Fibroblast of gingiva (primary cell): Measurements from ENCODE around the gene VPS9D1.

Experiments used
- DNase-seq: peaks from one replicate; pipeline ENCODE4 v3.0.0-alpha.2; 2011; ENCODE audit warnings: low read depth

Gene VPS9D1

GRCh38 chr16:89720813-89721545 lies at the start of gene VPS9D1, which contains the start of gene ZNF276:
VPS9D1 (minus strand) TSS chr16:89720898; CDS start chr16:89720861, 37 bp downstream.
ZNF276 (plus strand) TSS chr16:89721537; CDS start chr16:89721641, 104 bp downstream.
- DNase-seq = peak; percentile 78

GRCh38 chr16:89770367-89770766 lies 49.7 kb upstream of the VPS9D1 start:
- DNase-seq = no peak

GRCh38 chr16:89765292-89765830 lies 44.7 kb upstream of the VPS9D1 start:
- no peak for DNase-seq

- DNase-seq = peak; percentile 24
Observed at GRCh38 chr16:89764711-89765201, 44.1 kb upstream of the VPS9D1 start.

- no peak for DNase-seq
Observed at GRCh38 chr16:89761304-89761922, 40.7 kb upstream of the VPS9D1 start.

GRCh38 chr16:89759746-89760340 lies 39.1 kb upstream of the VPS9D1 start:
- no peak for DNase-seq

- DNase-seq = no peak
Observed at GRCh38 chr16:89749637-89750036, 28.9 kb upstream of the VPS9D1 start.

- DNase-seq = no peak
Observed at GRCh38 chr16:89748921-89749320, 28.2 kb upstream of the VPS9D1 start.

- no peak for DNase-seq
Observed at GRCh38 chr16:89748076-89748475, 27.4 kb upstream of the VPS9D1 start.

- no peak for DNase-seq
Observed at GRCh38 chr16:89746043-89746442, 25.3 kb upstream of the VPS9D1 start.

GRCh38 chr16:89744813-89745212 lies 24.1 kb upstream of the VPS9D1 start:
- DNase-seq = no peak

- no peak for DNase-seq
Observed at GRCh38 chr16:89742948-89743347, 22.2 kb upstream of the VPS9D1 start.

GRCh38 chr16:89741342-89742014 lies 20.8 kb upstream of the VPS9D1 start:
- DNase-seq = no peak

- no peak for DNase-seq
Observed at GRCh38 chr16:89739383-89739782, 18.7 kb upstream of the VPS9D1 start.

- no peak for DNase-seq
Observed at GRCh38 chr16:89738538-89739317, 18.0 kb upstream of the VPS9D1 start.

GRCh38 chr16:89738072-89738377 lies 17.3 kb upstream of the VPS9D1 start:
- DNase-seq = no peak

- DNase-seq = no peak
Observed at GRCh38 chr16:89737341-89738071, 16.8 kb upstream of the VPS9D1 start.

GRCh38 chr16:89736554-89736953 lies 15.9 kb upstream of the VPS9D1 start:
- DNase-seq = no peak

- no peak for DNase-seq
Observed at GRCh38 chr16:89733792-89734191, 13.1 kb upstream of the VPS9D1 start.

GRCh38 chr16:89733322-89733721 lies 12.6 kb upstream of the VPS9D1 start:
- no peak for DNase-seq

GRCh38 chr16:89732918-89733242 lies 12.2 kb upstream of the VPS9D1 start:
- no peak for DNase-seq
